A673 (cell line): ENCODE measurements around the gene RAVER2.

Experiments
- CTCF ChIP-seq: fragments of 300-800, 200-600 bp; sonication (generic); conservative IDR thresholded peaks from 2 replicates; pipeline ENCODE4 v1.5.1; 2017; ENCODE audit warnings: low read depth, mild to moderate bottlenecking, antibody characterized with exemption, low read length, moderate library complexity, mixed read lengths
- EZH2 ChIP-seq: fragments of 200-600 bp; sonication (generic); IDR thresholded peaks from 2 replicates; pipeline ENCODE4 v1.6.1; 2017; ENCODE audit warnings: borderline replicate concordance, low read depth, mild to moderate bottlenecking, mixed read lengths, antibody characterized with exemption, low read length; ENCODE audit not compliant: poor library complexity, severe bottlenecking

GRCh38 chr1:64848136-64848535 lies 103.3 kb downstream of the RAVER2 start:
- TF ChIP-seq CTCF, result no peak
- TF ChIP-seq EZH2, result no peak
